AG09309 (cell line): Measurements from ENCODE around the gene TSPAN18.

Experiments
- DNase-seq: peaks from one replicate; pipeline ENCODE4 v3.0.0-alpha.2; 2010; ENCODE audit warnings: low read depth
- H3K4me3 ChIP-seq: 2 replicates; pipeline ENCODE4 v1.5.1; 2011; ENCODE audit warnings: mild to moderate bottlenecking, low read depth, low read length, moderate library complexity; ENCODE audit not compliant: control insufficient read depth
- CTCF ChIP-seq: IDR thresholded peaks from 2 replicates; pipeline ENCODE4 v1.5.1; 2011; ENCODE audit warnings: mild to moderate bottlenecking, low read depth, low read length, inconsistent platforms; ENCODE audit not compliant: insufficient read depth, control insufficient read depth; ENCODE audit errors: missing control alignments

Gene TSPAN18

GRCh38 chr11:44761551-44761961 lies 34.8 kb downstream of the TSPAN18 start:
- no peak overlapping the region for H3K4me3 ChIP-seq
- DNase-seq: no peak
- no peak for TF ChIP-seq CTCF

- no peak for DNase-seq
- no peak overlapping the region for H3K4me3 ChIP-seq
Measured at GRCh38 chr11:44763121-44763820, 36.5 kb downstream of the TSPAN18 start.

GRCh38 chr11:44764583-44764982 lies 37.8 kb downstream of the TSPAN18 start:
- no peak overlapping the region for H3K4me3 ChIP-seq
- TF ChIP-seq CTCF: no peak
- no peak for DNase-seq

More at GRCh38 chr11:44763121-44763820, 36.5 kb downstream of the TSPAN18 start:
- no peak for TF ChIP-seq CTCF

GRCh38 chr11:44765026-44765595 lies 38.3 kb downstream of the TSPAN18 start:
- no peak overlapping the region for H3K4me3 ChIP-seq
- no peak for DNase-seq
- TF ChIP-seq CTCF: no peak

GRCh38 chr11:44765676-44766075 lies 38.9 kb downstream of the TSPAN18 start:
- no peak for TF ChIP-seq CTCF
- H3K4me3 ChIP-seq: no peak overlapping the region
- DNase-seq: no peak

- peak; percentile 71 for DNase-seq
- no peak for TF ChIP-seq CTCF
- no peak overlapping the region for H3K4me3 ChIP-seq
Measured at GRCh38 chr11:44766112-44766971, 39.6 kb downstream of the TSPAN18 start.
